Heart left ventricle (tissue), 16 donors: ENCODE results near the gene KDELR1. TPM values are rescaled to one million over a fixed set of nuclear protein-coding genes. Genes with fewer than 3 reads are reported as not detected.

Source experiments
- ATAC-seq, 4 donors: fragments of 200-7000 bp; cut with Tn5 transposase; one replicate each; pipeline ENCODE4 v1.9.1; 2020 to 2022; ENCODE audit warnings: moderate library complexity in 4 of 4, mild to moderate bottlenecking in 3 of 4, moderate number of reproducible peaks in 1 of 4
- DNase-seq, 5 donors: peaks; one replicate each; pipeline ENCODE4 v3.0.0-alpha.2; 2020
- H3K27ac ChIP-seq, 12 donors: fragments of 200-600 bp; sonication (generic) in 4 of 12; one replicate each; pipeline versions ENCODE4 v1.5.0 to v1.8.0; 2016 to 2022; ENCODE audit warnings: mild to moderate bottlenecking in 2 of 12
- H3K27me3 ChIP-seq, 9 donors: fragments of 200-600 bp; sonication (generic) in 2 of 9; one replicate each; pipeline versions ENCODE4 v1.5.1 to v1.8.0; 2016 to 2022; ENCODE audit warnings: mild to moderate bottlenecking in 3 of 9
- H3K36me3 ChIP-seq, 9 donors: fragments of 200-600 bp; sonication (generic) in 2 of 9; one replicate each; pipeline versions ENCODE4 v1.5.0 to v1.8.0; 2018 to 2022; ENCODE audit warnings: mild to moderate bottlenecking in 2 of 9
- H3K4me1 ChIP-seq, 12 donors: fragments of 200-600 bp; sonication (generic) in 4 of 12; one replicate each; pipeline versions ENCODE4 v1.5.0 to v1.8.0; 2016 to 2022; ENCODE audit warnings: mild to moderate bottlenecking in 3 of 12
- H3K4me3 ChIP-seq, 12 donors: fragments of 200-600 bp; sonication (generic) in 4 of 12; one replicate each; pipeline versions ENCODE4 v1.5.0 to v1.8.0; 2017 to 2022; ENCODE audit warnings: mild to moderate bottlenecking in 9 of 12, moderate library complexity in 4 of 12
- H3K9me3 ChIP-seq, 12 donors: fragments of 200-600 bp; sonication (generic) in 4 of 12; one replicate each; pipeline versions ENCODE4 v1.5.0 to v1.8.0; 2016 to 2022; ENCODE audit warnings: mild to moderate bottlenecking in 1 of 12
- POLR2A ChIP-seq, 2 donors: fragments of 450-650 bp; IDR thresholded peaks; one replicate each; pipeline ENCODE4 v1.6.1; 2017; ENCODE audit warnings: antibody characterized with exemption in 2 of 2, mild to moderate bottlenecking in 2 of 2, moderate library complexity in 2 of 2
- WGBS, 4 donors: extraction: QIAGEN DNeasy Blood & Tissue Kit in 2 of 4; methylation state at CpG; one replicate each; pipeline versions ENCODE4 v1.1.5 to v1.1.7; 2013 to 2018; 5-methylcytosine and 5-hydroxymethylcytosine counted together
- intact Hi-C, 10 donors: fragments of 100-400 bp; cut with DNase I; formaldehyde crosslinking; loops; one replicate each; pipeline versions ENCODE4 v1.11.1 to v1.14.2; 2022
- polyA plus RNA-seq, 2 donors: library from polyadenylated mRNA; stranded (reverse); fragments of 200-250 nt; gene quantifications; one replicate each; pipeline ENCODE4 v1.2.3, GENCODE V29; 2013
- total RNA-seq, 9 donors: library from RNA; depleted of rRNA in 2 of 9; stranded (reverse); fragments of >200 nt in 2 of 9; fragmentation: NEBNext Ultra II Directional in 3 of 9; extraction: Animal tissue kit (Norgen Biotek cat#: 25700) in 3 of 9; gene quantifications; one replicate each; pipeline versions ENCODE4 v1.1.0 to v1.2.4, GENCODE V29; 2016 to 2023
- TF ChIP-seq, protein P1 (sequence below), 12 donors: fragments of 200-600 bp; sonication (generic) in 4 of 12; IDR thresholded peaks; one replicate each; pipeline versions ENCODE4 v1.5.0 to v1.8.0; 2018 to 2022; ENCODE audit warnings: antibody characterized with exemption in 12 of 12, mild to moderate bottlenecking in 5 of 12
- donor health status: ischemic (EF 13 %, LVEDD 7.1; RV severe dilation, severe dysfunction).
- donor health status: healthy with polysubstance abuse.
- donor health status: DM: no; HTN: yes; CAD: no.
- donor health status: DM: no; HTN: no; CAD: no.
- donor health status: ischemic (EF 25% LVEDD 6.9; RV normal size, moderate dysfunction).
- donor health status: ischemic (EF 25% LVEDD 5.7; RV mildly dilated, moderate dysfunction).
- donor health status: healthy.
- donor health status: DM: yes; HTN: yes; CAD: no.
- donor health status: ischemic (EF 35%, LVEDD 5.7; RV mildly dilated, moderate dysfunction).
- donor health status: nonischemic (EF 11% LVEDD 7.7; RV severe dilation, severe dysfunction).
- donor health status: DM: yes; HTN: yes; CAD: no.
- donor health status: PGD.
- donor health status: ischemic (EF 29% LVEDD 5.4; RV normal size, mild dysfunction).
- donor health status: nonischemic (EF 23%, LVEDD 6.1; RV moderate dilation, normal function).

KDELR1 gene
- total and polyA plus RNA-seq, 11 donors = 60.0 to 113 (median 79.1) TPM

DNA sequence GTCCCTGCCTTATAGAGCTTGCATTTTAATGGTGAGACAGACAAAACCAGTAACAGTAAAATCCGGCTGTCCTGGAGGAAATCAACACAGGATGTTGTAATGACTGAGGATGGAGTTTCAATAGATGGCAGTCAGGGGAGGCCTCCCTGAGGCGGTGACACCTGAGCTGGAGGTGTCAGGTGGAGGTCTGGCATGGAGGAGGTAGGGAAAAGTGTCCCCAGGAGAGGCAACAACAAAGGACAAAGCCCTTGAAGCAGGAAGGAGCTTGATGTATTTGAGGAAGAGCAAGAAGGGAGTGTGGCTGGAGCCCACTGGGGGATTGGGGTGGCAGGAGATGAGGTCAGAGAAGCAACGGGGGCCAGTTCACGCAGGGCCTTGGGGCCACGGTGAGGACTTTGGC lies 9.9 kb upstream of the KDELR1 start:
- DNase-seq (no peak), ATAC-seq (no peak)
- Histone ChIP-seq H3K9me3 (no peaks in the 10 kb centered on the region), H3K36me3 (no peaks in the 10 kb centered on the region), H3K4me1 (peaks cover 0 to 30% (median 4%) of the 10 kb centered on the region in 12 donors), H3K27me3 (peaks cover 9 to 29% (median 16%) of the 10 kb centered on the region in 9 donors), H3K27ac (no peak overlapping the region), H3K4me3 (no peak overlapping the region)
- 54 to 64% (median 60%) methylated on average over 5 of the region's 5 CpGs for WGBS, 4 donors
- no peak for TF ChIP-seq POLR2A (IDR thresholded peaks at IDR 0.05)
- TF ChIP-seq, protein P1, sequence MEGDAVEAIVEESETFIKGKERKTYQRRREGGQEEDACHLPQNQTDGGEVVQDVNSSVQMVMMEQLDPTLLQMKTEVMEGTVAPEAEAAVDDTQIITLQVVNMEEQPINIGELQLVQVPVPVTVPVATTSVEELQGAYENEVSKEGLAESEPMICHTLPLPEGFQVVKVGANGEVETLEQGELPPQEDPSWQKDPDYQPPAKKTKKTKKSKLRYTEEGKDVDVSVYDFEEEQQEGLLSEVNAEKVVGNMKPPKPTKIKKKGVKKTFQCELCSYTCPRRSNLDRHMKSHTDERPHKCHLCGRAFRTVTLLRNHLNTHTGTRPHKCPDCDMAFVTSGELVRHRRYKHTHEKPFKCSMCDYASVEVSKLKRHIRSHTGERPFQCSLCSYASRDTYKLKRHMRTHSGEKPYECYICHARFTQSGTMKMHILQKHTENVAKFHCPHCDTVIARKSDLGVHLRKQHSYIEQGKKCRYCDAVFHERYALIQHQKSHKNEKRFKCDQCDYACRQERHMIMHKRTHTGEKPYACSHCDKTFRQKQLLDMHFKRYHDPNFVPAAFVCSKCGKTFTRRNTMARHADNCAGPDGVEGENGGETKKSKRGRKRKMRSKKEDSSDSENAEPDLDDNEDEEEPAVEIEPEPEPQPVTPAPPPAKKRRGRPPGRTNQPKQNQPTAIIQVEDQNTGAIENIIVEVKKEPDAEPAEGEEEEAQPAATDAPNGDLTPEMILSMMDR (IDR thresholded peaks at IDR 0.05) = no peak
- intact Hi-C loops = no loop called here

DNA sequence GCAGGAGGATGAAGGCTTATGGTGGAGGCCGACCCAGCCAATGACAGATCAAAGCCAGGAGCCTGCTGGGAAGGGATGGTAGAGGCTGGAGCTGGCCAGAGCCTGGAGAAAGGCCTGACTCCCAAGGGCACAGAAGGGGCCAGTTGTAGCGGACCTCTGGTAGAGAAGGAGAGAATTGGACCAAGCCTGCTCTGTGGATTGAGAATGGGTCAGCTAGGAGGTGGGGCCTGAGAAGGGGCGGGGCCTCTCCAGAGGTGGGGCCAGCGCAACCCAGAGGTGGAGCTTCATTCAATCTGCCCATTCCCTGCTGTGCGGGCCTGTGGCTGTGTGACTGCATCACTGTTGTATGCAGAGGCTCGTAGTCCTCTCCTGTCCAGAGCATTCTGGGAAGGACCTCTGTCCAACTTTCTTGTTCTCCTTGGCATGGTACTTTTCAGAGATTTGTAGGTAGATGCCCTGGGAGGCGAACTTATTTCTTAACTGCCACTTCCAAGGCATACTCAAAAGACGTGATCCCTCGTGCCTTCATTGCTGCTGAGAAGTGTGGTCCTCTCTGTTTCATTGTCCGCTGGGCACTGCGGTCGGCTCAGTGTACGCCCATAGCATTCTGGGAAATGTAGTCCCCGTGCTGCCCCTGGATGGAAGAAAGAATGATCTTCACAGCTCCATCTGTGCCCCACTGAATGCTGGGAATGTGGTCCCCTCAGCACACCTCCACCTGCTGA lies 8.8 kb upstream of the KDELR1 start:
- peak overlapping the region in 6 of 12 donors; percentile 20 to 42 (median 30) for H3K27ac ChIP-seq
- WGBS, 4 donors = 39 to 46% (median 40%) methylated on average over 12 to 14 of the region's 14 CpGs
- H3K36me3 ChIP-seq = no peaks in the 10 kb centered on the region
- peak; percentile 47 to 81 (median 74) for ATAC-seq
- H3K27me3 ChIP-seq = peaks cover 16 to 40% (median 27%) of the 10 kb centered on the region in 9 donors
- peak in 4 of 5 donors; percentile 52 to 81 (median 68) for DNase-seq
- intact Hi-C loops = no loop called here
- TF ChIP-seq, protein P1 (IDR thresholded peaks at IDR 0.05) = no peak
- TF ChIP-seq POLR2A (IDR thresholded peaks at IDR 0.05) = no peak
- H3K4me1 ChIP-seq = peaks cover 0 to 30% (median 4%) of the 10 kb centered on the region in 12 donors
- H3K4me3 ChIP-seq = peak overlapping the region in 6 of 12 donors; percentile 16 to 49 (median 24)
- H3K9me3 ChIP-seq = no peaks in the 10 kb centered on the region

DNA sequence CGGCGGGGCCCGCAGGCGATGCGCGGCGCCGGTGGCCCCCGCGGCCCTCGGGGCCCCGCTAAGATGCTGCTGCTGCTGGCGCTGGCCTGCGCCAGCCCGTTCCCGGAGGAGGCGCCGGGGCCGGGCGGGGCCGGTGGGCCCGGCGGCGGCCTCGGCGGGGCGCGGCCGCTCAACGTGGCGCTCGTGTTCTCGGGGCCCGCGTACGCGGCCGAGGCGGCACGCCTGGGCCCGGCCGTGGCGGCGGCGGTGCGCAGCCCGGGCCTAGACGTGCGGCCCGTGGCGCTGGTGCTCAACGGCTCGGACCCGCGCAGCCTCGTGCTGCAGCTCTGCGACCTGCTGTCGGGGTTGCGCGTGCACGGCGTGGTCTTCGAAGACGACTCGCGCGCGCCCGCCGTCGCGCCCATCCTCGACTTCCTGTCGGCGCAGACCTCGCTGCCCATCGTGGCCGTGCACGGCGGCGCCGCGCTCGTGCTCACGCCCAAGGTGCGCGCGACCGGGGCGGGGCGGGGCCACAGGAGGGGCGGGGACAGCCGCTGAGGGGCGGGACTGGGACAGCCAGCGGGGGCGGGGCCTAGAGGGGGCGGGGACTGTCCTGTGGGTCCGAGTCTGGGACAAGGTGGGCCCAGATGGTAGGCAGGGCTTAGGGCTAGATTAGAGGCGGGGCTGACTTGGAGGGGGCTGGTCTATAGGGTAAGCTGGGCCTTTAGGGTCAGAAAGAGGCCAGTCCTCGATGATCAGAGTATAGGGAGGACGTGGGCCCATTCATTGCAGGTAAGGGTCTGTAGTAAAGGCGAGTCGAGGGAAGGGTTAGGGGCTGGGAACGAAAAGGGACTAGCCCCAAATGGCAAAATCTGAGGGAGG lies 7.3 kb upstream of the KDELR1 start:
- TF ChIP-seq POLR2A (IDR thresholded peaks at IDR 0.05) = no peak
- 6 to 24% (median 12%) methylated on average over 26 to 104 of the region's 104 CpGs for WGBS, 4 donors
- peak; percentile 11 to 77 (median 66) for ATAC-seq
- Histone ChIP-seq H3K4me1 (peaks cover 0 to 37% (median 10%) of the 10 kb centered on the region in 12 donors), H3K4me3 (peak overlapping the region in 11 of 12 donors; percentile 8 to 56 (median 40)), H3K9me3 (no peaks in the 10 kb centered on the region), H3K27ac (peak overlapping the region in 5 of 12 donors; percentile 8 to 54 (median 30)), H3K27me3 (peaks cover 24 to 56% (median 40%) of the 10 kb centered on the region in 9 donors), H3K36me3 (no peaks in the 10 kb centered on the region)
- peak; percentile 64 to 92 (median 79) for DNase-seq
- intact Hi-C loops = loop anchor here in 1 of 10 donors (10.0 kb wide), 1 partner anchor 186 kb away; no protein-coding TSS in a partner anchor

GRCh38 chr19:48398102-48398374 lies 6.7 kb upstream of the KDELR1 start:
- H3K9me3 ChIP-seq = no peaks in the 10 kb centered on the region
- H3K27me3 ChIP-seq = peaks cover 24 to 62% (median 46%) of the 10 kb centered on the region in 9 donors
- peak overlapping the region in 3 of 12 donors; percentile 29 to 46 (median 30) for H3K27ac ChIP-seq
- H3K4me1 ChIP-seq = peaks cover 0 to 35% (median 13%) of the 10 kb centered on the region in 12 donors
- DNase-seq = no peak
- WGBS, 4 donors = 2 to 3% (median 2%) methylated on average over 17 of the region's 17 CpGs
- intact Hi-C loops = loop anchor here in 1 of 10 donors (10.0 kb wide), 1 partner anchor 187 kb away; no protein-coding TSS in a partner anchor
- no peak for ATAC-seq
- no peak for TF ChIP-seq POLR2A (IDR thresholded peaks at IDR 0.05)
- TF ChIP-seq, protein P1 (IDR thresholded peaks at IDR 0.05) = no peak
- H3K4me3 ChIP-seq = peak overlapping the region in 11 of 12 donors; percentile 8 to 56 (median 40)
- H3K36me3 ChIP-seq = no peaks in the 10 kb centered on the region
